ENCODE data around the gene MROH2A.

MROH2A gene

DNA sequence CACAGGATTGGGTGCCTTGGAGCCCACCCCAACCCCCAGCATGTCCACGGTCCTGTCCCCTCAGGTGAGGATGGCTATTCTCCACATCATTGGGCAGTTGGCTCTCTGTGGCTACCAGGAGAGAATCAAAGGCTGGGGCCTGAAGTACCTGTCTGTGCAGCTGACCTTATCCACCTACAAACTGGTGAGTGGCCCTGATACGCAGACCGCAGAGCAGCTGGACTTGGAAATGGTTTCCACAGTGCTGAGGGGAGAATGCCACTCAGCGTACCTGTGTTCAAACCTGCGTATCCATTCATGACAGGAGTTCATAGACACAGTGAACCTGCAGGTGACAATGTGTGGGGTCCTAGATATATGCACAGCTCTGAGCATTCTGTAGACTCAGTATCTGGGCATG, 21.6 kb downstream of the MROH2A start:
- DNase-seq (ENCODE audit: low spot score): no peak

DNA sequence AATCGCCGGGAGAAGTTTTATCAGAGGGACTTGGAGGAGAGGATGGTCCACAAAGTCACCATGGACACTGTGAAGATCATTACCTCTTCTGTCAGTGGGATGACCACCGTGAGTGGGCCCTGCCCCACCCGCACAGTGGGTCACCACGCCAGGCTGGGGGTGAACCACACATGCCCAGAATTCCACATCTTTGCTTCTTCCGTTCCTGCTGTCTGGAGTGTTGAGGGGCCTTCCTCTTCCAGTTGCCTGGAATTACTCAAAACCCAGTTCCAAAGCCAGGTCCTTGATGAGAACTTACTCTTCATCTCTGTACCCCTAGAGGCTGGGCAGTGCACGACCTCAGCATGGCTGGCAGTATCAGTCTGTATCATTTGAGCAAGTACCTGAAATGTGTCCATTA, 22.1 kb downstream of the MROH2A start:
- no peak for DNase-seq (ENCODE audit: low spot score)

DNA sequence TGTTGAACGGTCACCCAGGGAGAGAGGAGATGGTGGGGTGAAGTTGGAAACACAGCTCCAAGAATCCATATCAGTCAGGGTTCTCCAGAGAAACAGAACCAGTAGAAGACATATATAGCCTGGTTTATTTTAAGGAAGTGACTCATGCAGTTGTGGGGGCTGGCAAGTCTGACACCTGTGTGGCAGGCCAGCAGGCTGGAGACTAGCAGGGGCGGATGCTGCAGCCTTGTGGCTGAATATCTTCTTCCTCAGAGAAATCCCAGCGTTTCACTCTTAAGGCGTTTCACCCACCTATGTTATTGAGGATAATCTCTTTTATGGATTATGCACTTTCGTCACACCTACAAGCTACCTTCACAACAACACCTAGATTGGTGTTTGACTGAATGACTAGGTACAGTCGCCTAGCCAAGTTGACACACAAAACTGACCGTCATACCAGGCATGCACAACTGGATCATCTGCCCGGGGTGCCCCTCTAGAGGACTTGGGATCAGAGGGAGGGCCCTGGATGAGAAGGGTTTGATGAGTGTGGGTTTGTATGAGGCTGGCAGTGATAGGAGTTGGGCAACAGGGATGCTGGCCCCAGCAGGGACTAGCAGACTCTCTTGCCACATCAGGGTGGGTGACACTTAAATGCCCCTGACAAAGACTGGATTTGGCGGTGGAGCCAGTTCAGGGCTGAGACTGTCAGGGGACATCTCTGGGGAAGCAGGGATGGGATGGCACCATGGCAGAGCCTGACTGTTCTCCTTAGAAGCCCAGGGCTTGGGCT, 23.4 kb downstream of the MROH2A start:
- no peak for DNase-seq (ENCODE audit: low spot score)

DNA sequence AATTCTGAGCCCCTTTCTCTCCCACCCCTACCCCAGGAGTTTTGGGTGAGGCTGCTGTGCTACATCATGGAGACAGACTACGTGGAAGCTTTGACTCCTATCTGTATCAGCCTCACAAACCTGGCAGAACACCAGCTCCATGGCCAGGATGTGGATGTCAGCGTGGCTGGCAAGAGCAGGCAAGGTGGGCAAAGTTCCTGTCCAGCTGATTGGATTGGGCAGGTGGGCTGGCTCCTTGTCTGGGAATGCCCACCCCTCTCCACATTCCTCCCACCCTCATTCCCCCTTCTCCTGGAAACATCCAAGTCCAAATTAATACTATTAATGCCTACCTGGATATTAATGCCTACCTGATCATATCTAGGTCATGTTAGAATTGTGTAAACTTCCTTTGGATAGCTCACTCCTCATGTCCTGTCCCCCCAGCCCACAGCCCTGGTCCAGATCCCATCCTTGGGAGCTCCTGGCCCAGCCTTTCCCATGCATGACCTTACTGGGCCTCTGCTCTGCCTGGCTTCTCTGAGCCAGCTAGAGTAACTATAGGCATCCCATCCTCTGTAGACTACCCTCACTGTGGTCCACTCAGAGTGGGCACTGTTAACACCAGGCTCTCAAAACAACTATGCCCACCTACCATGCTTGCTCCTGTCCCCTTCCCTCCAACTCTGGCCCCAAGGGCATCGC, 24.1 kb downstream of the MROH2A start:
- no peak for DNase-seq (ENCODE audit: low spot score)

DNA sequence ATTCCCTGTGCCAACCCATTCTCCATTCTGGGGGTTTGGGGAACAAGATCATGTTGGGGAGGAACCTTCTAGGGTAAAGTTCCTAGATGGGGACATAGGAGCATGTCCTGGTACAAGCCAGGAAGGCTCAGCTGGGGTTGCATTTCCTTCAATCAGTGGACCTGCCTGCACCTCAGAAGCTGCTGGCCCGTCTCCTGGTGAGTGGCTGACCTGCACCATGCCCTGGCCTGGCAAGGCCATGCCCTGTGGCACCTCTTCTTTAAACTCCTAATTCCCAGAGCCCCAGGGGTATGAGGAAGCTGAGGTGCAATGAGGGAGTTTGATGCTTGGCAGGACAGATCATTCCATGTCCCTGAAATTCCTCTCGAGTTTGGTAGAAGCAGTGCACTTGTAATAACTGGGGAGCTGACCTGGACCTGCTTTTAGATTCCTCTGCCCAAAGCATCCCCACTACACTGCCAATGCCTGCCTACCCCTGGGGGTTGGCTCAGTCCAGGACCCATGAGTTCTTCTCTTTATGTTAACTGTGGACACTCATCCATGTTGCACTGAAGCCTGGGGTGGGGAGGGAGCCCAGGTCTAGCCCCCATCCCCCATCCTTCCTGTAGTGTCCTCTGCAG, 25.3 kb downstream of the MROH2A start:
- no peak for DNase-seq (ENCODE audit: low spot score)

DNA sequence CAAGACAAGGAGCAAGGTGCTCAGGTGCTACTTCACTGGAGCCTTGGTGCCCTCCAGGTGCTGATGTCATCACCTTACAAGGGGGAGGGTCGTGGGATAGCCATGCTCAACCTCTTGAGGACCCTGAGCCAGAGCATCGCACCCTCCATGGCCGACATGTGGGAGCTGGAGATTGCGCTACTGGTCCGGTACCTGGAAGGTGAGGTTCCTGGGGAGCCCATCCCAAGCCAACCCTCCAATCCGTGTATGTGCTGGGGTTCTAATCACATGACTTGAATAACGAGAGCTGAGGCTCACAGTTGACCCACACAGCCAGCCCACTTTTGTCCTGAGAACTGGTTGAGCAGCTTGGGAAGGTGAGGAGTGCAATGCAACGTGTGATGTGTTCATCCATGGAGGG, 25.9 kb downstream of the MROH2A start:
- no peak for DNase-seq (ENCODE audit: low spot score)

DNA sequence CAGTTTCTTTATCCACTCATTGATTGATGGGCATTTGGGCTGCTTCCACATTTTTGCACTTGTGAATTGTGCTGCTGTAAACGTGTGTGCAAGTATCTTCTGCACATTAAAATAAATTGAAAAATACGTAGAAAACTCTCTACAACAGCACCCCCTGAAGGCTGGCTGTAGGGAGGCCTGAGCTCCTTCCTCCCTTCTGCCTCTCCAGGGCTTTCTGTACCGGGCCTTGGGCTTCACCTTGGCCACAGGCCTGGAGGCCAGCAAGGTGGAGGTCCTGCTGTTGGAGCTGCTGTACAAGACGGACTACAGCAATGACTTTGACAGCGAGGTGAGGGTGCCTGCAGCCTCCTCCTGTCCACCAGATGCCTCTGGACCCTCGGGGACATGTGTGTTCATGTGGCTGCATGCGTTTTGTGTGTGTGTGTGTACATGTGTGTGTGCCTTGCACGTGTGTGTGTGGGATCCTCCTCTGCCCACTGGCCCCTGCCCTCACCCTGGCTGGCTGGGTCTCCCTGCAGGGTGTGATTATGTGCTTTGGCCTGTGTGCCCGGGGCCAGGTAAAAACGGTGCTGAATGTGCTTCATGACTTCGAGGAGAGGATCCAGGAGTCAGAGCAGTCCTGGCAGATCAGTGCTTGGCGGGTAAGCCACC, 29.2 kb downstream of the MROH2A start:
- DNase-seq (ENCODE audit: low spot score): no peak

DNA sequence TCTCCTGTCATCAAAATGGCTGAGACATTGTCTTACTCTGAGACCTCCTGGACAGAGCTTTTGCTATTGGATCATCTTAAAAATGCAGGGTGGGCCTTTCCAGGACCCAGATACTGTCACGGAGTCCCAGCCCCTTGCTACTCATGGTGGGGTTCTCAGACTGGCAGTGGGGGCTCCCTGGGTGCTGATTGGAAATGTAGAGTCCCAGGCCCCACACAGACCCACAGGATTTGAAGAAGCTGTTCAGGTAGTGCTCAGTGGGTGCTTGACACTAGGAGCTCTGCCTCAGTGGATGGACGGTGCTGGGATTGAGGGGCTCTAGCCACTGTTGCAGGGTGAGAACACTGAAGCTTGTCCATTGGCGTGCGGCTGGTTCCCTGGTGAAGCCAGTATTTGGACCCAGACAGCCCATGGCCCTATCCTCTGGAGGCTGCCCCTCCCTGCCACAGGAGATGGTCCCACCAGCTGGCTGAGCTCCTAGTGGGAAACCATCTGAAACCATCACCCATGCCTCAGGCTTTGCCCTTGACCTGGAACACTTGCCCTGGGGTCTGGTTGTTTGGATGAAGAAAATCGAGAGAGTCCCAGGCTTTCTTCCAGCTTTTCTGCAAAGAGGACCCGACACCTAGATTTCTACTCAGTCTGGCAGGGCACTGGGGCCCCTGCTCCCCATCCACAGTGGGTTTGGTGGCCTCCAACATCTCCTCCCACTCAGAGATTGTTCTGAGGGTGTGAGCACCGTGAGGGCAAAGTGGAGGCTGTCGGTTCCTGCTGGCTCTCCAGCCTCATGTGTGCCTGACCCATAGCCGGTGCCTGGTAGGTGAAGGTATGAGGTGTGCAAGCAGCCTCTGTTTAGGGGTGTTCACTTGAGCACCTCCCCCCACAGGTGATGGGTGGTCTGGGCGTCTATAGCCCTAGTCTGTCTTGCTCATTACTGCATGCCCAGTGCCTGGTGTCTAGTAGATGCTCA, 30.1 kb downstream of the MROH2A start:
- no peak for DNase-seq (ENCODE audit: low spot score)

DNA sequence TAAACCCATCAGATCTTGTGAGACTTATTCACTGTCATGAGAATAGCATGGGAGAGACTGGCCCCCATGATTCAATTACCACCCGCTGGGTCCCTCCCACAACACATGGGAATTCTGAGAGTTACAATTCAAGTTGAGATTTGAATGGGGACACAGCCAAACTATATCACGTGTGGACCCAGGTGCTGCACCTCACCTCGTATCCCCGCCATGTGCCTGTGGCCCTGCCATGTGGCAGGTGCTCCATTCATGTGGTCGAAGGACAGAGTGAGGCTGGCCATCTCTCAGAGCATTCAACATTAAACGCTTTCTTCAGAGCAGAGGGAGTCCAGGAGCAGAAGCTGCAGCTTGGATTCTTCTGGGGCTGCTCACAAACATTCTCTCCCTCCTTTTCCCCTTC, 32.3 kb downstream of the MROH2A start:
- DNase-seq (ENCODE audit: low spot score): no peak

DNA sequence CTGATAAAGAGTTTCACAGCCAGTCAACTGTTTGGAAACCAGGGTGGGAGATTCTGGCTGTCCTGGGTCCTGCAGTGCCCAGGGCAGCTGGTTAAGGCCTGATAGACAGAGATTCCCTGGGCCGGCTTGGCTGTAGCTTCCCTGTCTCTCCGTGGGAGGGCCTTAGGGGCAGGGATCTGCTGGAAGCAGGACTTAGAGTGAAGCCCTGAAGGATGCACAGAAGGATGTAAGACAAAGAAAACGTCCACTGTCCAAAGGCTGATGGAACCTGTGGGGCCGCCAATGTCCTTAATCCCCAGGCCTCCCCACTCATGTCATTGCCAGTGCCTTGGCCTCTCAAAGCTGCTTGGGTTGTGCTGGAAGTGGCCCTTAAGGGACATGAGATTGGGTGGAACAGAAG, 33.0 kb downstream of the MROH2A start:
- DNase-seq (ENCODE audit: low spot score): no peak

DNA sequence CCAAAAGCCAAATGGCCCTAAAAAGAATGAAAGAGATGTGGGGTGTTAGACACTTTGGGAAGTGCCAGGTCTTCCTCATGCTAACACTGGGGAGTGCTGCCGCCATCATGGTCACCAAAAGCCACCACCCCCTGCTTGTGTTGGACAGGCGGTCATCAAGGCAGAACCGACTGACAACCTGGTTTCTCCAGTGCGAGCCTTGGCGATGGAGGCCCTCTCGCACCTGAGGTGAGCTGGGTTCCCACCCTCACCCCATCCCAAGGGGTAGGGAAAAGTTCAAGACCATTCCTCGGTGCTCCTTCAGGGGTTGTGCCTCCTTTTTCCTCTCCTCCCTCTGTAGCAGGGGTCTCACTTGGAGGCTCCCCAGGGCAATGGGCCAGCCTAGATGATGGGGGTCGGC, 33.6 kb downstream of the MROH2A start:
- DNase-seq (ENCODE audit: low spot score): no peak

DNA sequence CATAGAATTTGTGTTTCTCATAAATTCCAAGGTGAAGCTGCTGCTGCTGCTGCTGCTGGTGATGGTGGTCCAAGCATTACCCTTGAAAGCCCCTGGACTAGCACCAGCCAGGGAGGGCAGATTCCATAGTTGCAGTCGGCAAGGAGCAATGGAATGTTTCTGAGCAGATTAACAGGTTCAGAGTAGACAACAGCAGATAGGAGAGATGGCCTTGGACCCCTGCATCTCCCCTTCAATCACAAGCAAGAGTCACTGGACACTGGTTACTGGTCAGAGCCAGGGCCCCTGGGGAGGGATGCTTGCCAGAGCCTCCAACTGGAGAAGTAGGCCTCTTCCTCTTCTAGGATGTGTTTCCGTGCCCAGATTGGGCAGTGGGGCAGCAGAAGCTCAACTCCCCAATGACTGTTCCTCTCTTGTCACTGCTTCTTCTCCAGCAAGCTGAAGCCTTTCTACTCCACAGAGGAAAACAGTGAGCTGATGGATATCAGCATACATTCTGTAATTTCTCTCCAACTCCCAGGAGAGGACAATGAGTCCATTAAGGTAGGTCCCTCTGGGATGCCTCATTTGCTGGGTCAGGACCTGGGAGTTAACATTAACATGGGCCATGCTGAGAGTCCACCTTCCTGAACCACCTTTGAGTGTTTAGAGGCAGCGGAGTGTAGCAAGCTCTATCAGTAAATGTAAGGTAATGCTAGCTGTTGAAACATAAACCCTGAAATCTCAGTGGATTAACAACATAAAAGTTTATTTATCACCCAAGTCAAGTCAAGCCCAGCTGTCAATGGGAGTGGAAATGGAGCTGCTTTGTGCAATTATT, 35.3 kb downstream of the MROH2A start:
- no peak for DNase-seq (ENCODE audit: low spot score)

DNA sequence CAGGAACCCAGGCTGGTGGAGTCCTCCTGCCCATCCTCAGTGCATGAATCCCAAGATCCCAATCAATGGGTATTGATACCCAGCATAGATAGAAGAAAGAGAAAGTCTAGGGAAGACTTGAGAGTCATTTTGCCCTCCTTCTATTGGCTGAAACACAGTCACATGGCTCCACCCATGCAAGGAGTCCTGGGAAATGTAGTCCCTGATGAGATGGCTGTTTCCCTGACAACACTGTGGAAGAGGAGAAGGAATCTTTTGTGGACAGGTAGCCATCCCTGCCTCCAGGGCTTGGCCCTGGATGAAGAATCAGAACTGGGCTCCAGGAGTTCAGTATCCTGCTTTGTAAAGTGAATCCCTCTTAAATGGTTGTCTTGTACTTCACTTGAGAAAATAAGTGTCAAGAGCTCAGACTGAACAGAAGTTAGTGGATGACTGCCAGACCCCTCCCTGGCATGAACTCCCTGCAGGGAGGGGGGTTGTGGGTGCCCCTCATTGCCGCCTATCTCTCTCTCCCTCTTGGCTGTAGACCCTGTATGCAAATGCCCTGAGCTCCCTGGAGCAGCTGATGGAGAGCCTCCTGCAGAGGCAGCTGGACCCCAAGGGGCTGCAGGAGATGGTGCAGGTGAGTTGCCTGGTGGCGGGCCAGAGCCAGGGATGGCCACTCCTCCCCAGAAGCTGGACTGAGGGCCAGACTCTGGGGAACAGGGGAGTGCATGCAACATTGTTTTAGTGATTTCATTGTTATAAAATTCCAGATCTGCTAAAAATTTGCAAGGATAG, 36.1 kb downstream of the MROH2A start:
- no peak for DNase-seq (ENCODE audit: low spot score)

DNA sequence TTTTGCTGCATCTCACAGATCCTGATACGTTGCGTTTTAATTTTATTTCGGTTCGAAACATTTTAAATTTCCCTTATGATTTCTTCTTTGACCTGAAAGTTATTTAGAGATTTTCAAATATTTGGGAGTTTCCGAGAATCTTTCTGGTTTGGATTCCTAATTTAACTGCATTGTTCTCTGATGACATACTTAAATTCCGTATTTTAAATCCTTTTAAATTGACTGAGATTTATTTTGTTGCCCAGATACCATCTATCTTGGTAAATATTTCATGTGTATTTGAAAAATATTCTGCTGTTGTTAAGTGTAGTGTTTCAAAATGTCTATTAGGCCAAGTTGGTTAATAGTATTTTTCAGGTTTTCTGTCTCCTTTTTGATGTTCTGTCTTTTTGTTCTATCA, 37.7 kb downstream of the MROH2A start:
- DNase-seq (ENCODE audit: low spot score): no peak

DNA sequence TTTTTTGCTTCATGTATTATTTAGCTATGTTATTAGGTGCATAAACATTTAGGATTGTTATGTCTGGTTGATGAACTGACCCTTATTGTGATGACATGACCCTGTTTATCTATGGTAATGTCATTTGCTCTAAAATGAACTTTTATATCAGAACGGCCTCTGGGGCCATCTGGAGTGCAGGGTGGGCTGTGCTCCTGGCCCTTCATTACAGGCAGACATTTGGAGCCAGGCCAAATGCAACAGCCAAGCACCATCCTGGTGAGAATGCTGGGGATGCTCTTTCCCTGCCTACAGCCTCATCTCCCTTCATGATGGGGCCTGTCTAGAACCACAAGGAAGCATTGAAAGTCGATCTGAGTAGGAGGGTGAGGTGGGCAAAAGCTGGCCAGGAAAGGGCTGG, 38.2 kb downstream of the MROH2A start:
- DNase-seq (ENCODE audit: low spot score): no peak

DNA sequence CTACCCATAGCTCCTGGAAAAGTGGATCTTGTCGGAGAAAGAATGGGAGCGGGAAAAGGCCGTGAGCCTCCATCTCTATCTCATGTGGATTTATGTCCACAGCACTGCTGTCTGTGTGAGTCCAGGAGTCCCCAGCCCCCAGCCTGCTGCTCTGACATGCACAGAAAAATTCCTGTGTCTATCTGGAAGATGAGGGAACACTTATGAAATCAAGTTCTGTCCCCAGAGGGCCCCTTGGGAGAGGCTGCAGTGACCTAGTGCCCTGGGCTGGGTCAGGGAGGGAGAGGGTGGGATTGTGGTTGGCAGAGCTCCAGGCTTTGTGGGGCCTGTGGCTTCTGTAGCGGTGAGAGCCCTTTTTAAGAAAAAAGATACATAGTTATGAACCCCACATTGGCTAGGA, 38.6 kb downstream of the MROH2A start:
- no peak for DNase-seq (ENCODE audit: low spot score)

DNA sequence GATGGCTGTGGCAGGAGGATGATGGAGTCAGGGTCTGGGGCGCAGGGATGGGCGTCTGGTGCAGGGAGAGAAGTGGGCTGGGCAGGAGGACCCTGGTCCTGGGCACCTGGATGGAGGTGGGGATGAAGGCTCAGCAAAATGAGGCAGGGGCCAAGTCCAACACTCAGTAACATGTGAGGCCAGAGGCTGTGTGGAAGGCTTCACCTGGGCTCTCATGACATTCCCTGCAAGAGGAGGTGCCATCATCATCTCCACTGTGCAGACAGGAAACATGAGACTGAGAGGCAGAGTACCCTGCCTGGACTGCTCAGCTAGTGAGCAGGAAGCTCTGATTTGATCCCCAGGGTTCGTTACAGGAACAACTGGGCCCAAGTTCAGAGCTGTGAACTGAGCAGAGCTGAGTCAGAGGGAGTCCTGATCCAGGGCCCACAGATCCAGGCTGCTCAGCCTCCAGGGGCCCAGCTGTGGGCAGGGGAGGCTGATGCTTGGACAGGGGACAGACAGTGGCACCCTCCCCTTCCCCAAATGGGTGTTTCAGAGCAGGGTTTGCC, 39.3 kb downstream of the MROH2A start:
- DNase-seq (ENCODE audit: low spot score): no peak

DNA sequence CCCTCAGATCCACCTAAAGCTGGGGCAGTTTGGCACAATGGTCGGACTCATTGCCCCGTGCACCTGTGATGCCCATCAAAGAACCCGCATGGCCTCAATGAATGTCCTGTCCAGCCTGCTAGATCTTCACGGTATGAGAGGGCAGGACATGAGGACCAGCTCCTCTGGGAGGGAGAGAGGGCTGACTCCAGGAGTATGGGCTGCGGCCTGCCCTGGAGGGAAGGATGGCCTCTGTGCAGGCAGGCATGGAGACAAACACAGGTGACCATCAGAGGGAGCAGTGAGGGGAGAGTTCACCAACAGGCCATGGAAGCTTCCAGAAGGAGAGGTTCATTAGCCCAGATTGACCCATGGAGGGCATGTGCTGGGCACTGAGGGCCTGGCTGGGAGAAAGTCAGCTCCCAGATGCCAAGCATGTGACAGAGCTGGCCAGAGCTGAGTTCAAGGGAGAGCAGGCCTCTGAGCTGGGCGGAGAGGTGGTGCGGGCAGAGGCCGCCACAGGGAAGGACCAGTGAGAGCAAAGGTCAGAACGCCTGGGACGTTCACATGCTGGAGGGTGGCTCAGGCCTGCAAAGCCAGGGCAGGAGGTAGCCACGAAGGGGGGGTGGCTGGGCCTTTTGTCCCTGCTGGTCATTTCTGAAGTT, 40.0 kb downstream of the MROH2A start:
- no peak for DNase-seq (ENCODE audit: low spot score)

Measured in activated CD4-positive, alpha-beta T cell treated with anti-CD3 and anti-CD28 coated beads, Interleukin-2, Interleukin-4, amounts not matched to agents 100 ng/mL and 50 ng/mL, durations not matched to agents 16 hours and 8 hours (primary cell).